ENCODE measurements around the gene SASH1.

- TF ChIP-seq GATA2 (IDR thresholded peaks at IDR 0.05; ENCODE audit: low read depth, low read length) (no peak), GATA3 (IDR thresholded peaks at IDR 0.05; ENCODE audit: low read depth, low read length) (no peak)
Measured at GRCh38 chr6:148526145-148526544, 183.5 kb downstream of the SASH1 start.

Data from SH-SY5Y (cell line).